Liver (tissue), 3 donors: ENCODE data around the gene RASA3.

Source experiments
- CTCF ChIP-seq: fragments of 150-350 bp; IDR thresholded peaks from 2 replicates; pipeline ENCODE4 v1.5.1; 2017; ENCODE audit warnings: improper control_type of control experiment, low read depth, low read length; ENCODE audit not compliant: missing input control
- EGR1 ChIP-seq, 2 donors: IDR thresholded peaks; 2 replicates each; pipeline ENCODE4 v1.6.1; 2016 to 2018; ENCODE audit warnings: antibody characterized with exemption in 2 of 2, low read depth in 2 of 2
- GABPA ChIP-seq, 2 donors: IDR thresholded peaks in 1 of 2; conservative IDR thresholded peaks in 1 of 2; 2 replicates each; pipeline ENCODE4 v1.6.1; 2016; ENCODE audit warnings: antibody characterized with exemption in 2 of 2, mild to moderate bottlenecking in 1 of 2, moderate library complexity in 1 of 2
- JUND ChIP-seq, 2 donors: IDR thresholded peaks; 2 replicates each; pipeline ENCODE4 v1.6.1; 2016; ENCODE audit warnings: antibody characterized with exemption in 2 of 2
- MAX ChIP-seq: IDR thresholded peaks from 2 replicates; pipeline ENCODE4 v1.6.1; 2016; ENCODE audit warnings: antibody characterized with exemption
- RAD21 ChIP-seq, 2 donors: IDR thresholded peaks; 2 replicates each; pipeline ENCODE4 v1.6.1; 2016; ENCODE audit warnings: antibody characterized with exemption in 2 of 2, mild to moderate bottlenecking in 2 of 2
- REST ChIP-seq: IDR thresholded peaks from 2 replicates; pipeline ENCODE4 v1.6.1; 2016; ENCODE audit warnings: antibody characterized with exemption, mild to moderate bottlenecking
- SP1 ChIP-seq: IDR thresholded peaks from 2 replicates; pipeline ENCODE4 v1.6.1; 2018; ENCODE audit warnings: antibody characterized with exemption, mild to moderate bottlenecking
- TAF1 ChIP-seq: conservative IDR thresholded peaks from 2 replicates; pipeline ENCODE4 v1.6.1; 2016; ENCODE audit warnings: antibody characterized with exemption, mild to moderate bottlenecking
- YY1 ChIP-seq: IDR thresholded peaks from 2 replicates; pipeline ENCODE4 v1.6.1; 2016; ENCODE audit warnings: antibody characterized with exemption, mild to moderate bottlenecking
- ZBTB33 ChIP-seq: IDR thresholded peaks from 2 replicates; pipeline ENCODE4 v1.6.1; 2016; ENCODE audit warnings: antibody characterized with exemption
- donor health status: healthy.
- donor health status: healthy.

GRCh38 chr13:114048443-114048842 lies 84.0 kb downstream of the RASA3 start:
- no peak for TF ChIP-seq CTCF
- TF ChIP-seq TAF1 = no peak
- TF ChIP-seq SP1 = no peak
- TF ChIP-seq YY1 = no peak
- TF ChIP-seq MAX = no peak
- TF ChIP-seq EGR1 (IDR thresholded peaks at IDR 0.05; ENCODE audit: low read depth in 2 of 2) = no peak
- no peak for TF ChIP-seq GABPA (IDR thresholded peaks at IDR 0.05 in 1 of 2, conservative IDR thresholded peaks at IDR 0.05 in 1 of 2)
- no peak for TF ChIP-seq REST
- no peak for TF ChIP-seq ZBTB33
- TF ChIP-seq RAD21 (IDR thresholded peaks at IDR 0.05) = no peak
- no peak for TF ChIP-seq JUND (IDR thresholded peaks at IDR 0.05)
